GM18517 (cell line): ENCODE results near the gene PIGL.
"Not testable (repeated sequence)": the region's sequence is repeated elsewhere in the genome, so short reads cannot be mapped to it uniquely, and the experiment has no call there.

ENCODE experiments used
- ATAC-seq: cut with Tn5 transposase; IDR thresholded peaks from one replicate; pipeline ENCODE4 v1.9.1; 2021; ENCODE audit warnings: mild to moderate bottlenecking, moderate library complexity; ENCODE audit not compliant: unreplicated experiment

The PIGL gene

DNA sequence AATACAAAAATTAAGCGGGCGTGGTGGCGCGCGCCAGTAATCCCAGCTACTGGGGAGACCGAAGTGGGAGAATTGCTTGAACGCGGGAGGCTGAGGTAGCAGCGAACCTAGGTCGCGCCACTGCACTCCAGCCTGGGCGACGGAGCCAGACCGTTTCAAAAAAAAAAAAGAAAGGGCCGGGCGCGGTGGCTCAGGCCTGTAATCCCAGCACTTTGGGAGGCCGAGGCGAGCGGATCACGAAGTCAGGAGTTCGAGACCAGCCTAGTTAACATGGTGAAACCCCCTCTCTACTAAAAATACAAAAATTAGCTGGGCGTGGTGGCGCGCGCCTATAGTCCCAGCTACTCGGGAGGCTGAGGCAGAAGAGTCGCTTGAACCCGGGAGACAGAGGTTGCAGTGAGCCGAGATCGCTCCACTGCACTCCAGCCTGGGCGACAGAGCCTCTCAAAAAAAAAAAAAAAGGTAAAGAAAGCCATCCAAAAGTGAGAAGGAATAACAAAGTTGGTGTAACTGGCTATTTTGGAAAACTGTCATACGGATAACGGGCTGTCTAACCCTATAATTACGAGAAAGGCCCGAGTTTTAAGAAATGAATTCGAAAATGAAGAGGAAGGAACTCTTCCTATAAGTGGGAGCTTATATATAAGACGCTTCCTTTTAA, 539 bp upstream of the PIGL start:
- not testable (repeated sequence) for ATAC-seq

- ATAC-seq: no peak
Observed at GRCh38 chr17:16222406-16222805, 5.4 kb downstream of the PIGL start.

DNA sequence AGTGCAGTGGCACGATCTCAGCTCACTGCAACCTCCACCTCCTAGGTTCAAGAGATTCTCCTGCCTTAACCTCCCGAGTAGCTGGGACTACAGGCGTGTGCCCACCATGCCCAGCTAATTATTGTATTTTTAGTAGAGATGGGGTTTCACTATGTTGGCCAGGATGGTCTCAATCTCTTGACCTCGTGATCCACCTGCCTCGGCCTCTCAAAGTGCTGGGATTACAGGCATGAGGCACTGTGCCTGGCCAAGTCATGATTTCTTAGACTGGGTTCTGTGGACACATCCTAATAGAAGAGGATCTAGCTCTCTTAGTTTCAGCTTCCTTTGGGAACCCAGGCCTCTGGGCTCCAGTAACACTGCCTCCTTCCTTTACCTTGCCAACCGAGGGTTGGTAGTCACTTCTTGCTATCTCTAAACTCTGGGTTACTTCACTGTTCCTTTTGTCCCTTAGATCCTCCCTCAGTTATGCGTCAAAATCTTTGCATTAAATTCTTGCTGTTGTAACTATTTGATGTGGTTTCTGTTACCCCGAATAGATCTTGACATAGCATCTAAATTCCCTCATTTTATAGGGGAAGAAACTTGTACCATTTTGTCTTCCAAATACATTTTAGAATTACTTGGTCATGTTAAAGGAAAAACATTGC, 13.0 kb downstream of the PIGL start:
- not testable (repeated sequence) for ATAC-seq

DNA sequence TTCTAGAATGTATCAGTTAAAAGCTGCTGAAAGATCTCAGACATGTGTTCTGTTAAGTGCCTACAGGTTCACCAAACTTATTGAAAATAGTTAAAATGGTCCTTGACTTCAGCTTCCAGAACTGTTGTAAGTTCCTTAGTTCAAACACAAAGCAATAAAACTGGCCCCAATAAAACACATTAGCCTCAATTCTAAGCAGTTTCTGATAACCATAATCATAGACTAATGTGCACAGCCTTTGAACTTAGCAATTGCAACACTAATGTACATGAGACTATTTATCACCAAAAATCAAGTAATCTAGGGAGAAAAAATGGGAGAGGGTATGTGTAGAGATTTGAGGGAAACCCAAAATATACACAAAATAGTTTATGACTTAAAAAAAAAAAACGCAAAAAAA, 15.4 kb downstream of the PIGL start:
- ATAC-seq: no peak

DNA sequence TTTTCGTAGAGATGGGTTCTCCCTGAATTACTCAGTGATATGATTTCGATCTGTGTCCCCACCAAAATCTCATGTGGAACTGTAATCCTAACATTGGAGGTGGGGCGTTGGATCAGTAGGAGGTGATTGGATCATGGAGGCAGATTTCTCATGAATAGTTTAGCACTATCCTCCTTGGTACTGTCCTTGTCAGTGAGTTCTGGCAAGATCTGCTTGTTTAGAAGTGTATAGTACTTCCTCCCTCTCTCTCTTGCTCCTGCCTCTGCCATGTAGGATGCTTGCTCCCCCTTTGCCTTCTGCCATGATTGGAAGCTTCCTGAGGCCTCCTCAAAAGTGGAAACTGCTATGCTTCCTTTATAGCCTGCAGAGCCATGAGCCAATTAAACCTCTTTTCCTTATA, 22.9 kb downstream of the PIGL start:
- no peak for ATAC-seq

DNA sequence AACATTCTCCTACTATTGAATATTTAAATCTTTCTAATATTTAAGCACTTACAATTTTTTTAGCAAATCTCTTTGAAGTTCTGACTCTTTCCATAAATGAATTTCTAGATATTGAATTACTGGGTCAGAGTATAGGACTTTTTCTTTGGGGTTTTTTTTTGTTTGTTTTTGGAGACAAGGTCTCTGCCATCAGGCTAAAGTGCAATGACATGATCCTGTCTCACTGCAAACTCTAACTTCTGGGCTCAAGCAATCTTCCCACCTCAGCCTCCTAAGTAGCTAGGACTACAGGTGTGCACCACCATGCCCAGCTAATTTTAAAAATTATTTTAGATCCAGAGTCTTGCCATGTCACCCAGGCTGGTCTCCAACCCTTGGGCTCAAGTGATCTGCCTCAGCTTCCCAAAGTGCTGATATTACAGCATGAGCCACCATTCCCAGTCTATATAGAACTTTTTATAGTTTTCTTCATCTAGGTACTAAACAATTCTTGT, 24.9 kb downstream of the PIGL start:
- ATAC-seq: no peak

DNA sequence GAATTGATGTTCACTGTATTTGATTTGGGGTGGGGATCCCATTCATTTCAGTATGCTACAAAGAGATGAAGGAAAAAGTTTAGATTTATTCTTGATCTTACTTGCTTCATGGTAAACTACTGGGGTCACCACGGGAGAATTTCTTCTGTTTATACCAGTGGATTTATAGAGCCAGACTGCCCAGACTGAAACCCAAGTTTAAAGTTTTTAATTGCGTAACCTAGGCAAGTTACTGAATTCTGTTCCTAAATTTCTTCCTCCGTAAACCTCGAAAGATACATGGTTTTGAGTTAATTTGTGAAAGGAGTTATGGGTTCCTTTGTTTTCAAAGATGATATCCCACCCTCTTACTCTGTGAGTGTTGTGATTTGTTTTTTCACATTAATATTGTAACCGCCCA, 26.4 kb downstream of the PIGL start:
- ATAC-seq: no peak

DNA sequence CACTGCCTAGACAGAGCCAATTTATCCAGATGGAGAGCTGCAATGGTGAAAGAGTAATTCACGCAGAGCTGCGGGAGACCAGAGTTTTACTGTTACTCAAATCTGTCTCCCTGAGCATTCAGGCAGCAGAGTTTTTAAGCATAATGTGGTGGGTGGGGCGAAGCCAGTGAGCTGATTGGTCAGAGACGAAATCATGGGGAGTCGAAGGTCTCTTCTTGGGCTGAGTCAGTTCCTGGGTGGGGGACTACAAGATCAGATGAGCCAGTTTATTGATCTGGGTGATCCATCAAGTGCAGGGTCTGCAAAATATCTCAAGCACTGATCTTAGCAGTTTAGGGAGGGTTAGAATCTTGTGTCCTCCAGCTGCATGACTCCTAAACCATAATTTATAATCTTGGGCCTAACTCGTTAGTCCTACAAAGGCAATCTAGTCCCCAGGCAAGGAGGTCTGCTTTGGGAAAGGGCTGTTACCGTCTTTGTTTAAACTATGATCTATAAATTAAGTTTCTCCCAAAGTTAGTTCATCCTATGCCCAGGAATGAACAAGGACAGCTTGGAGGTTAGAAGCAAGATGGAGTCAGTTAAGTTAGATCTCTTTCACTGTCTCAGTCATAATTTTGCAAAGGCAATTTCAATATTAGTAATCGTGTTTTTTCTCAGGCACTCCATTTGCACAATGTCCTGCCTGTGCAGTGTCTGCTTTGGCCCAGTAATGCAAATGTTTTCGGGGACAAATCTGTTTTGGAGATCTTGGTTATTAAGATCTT, 27.0 kb downstream of the PIGL start:
- ATAC-seq: no peak

DNA sequence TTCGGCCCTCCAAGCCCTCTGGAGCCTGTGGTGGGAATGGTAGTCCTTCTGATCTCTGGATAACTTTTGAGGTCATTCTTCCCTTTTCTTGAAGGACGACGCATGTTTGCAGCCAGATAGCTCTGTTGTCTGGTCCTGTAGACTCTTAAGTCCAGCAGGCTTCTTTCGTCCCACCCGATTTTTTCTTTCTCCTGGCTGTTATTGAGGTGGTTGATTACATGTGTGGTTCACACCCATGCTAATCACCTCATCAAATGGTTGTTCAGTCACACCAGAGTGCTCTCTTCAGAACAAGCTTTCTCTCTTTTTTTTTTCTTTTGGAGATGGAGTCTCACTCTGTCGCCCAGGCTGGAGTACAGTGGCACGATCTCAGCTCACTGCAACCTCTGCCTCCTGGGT, 30.6 kb downstream of the PIGL start:
- ATAC-seq: no peak

GRCh38 chr17:16250635-16251034, 33.6 kb downstream of the PIGL start:
- no peak for ATAC-seq

DNA sequence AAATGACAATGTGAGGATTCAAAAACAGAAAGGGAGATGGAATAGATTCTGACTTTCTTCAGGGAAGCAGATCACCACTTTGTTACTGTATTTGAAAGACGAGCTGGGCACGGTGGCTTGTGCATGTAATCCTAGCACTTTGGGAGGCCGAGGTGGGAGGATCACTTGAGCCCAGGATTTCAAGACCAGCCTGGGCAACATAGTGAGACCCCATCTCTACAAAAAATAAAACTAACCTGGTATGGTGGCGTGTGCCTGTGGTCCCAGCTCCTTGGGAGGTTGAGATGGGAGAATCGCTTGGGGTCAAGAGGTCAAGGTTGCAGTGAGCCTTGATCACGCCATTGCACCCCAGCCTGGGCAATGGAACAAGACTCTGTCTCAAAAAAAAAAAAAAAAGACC, 34.0 kb downstream of the PIGL start:
- ATAC-seq: no peak

DNA sequence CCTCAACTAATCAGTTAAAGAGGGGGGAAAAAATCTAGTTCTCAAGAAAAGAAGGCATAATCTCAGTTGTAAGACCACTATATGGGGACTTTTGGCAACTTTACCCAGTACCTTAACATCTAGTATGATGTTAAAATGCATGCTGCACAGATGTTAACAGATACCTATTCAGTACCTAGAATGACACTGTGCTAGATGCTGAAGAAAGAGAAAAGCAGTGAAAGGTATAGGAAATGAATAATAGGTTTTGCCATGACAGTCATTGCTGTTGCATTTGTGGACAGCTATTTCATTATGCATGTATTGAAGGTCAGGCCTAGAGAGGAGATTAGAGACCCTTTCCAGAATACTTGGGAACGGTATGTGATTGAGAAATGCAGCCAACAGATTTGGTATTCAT, 34.5 kb downstream of the PIGL start:
- ATAC-seq: no peak

DNA sequence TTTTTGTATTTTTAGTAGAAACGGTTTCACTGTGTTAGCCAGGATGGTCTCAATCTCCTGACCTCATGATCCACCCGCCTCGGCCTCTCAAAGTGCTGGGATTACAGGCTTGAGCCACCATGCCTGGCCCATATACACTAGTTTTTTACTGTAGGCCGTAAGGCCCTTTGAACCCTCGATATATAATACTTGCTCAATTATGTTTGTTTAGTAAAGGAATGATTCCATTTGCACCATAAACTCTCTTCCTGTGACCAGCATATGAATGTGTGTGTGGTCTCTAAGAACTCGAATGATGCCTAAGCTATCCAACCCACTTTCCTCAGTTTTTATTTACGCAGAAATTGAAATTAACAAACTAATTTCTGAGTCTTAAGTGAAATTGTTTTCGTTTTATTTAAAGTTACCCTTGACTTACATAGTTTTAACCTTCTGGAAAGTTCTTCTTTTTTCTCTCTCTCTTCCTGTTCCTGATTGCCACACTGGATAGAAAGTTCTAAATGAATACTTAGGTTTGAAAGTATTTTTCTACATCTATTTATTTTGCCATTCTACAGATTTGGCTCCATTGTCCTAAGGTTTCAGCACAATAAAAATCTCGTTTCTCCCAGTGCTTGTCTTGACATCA, 37.9 kb downstream of the PIGL start:
- ATAC-seq: no peak

GRCh38 chr17:16255481-16255921, 38.5 kb downstream of the PIGL start:
- no peak for ATAC-seq

- no peak for ATAC-seq
Observed at GRCh38 chr17:16258901-16259300, 41.9 kb downstream of the PIGL start.

GRCh38 chr17:16259926-16260325, 42.9 kb downstream of the PIGL start:
- ATAC-seq: no peak

DNA sequence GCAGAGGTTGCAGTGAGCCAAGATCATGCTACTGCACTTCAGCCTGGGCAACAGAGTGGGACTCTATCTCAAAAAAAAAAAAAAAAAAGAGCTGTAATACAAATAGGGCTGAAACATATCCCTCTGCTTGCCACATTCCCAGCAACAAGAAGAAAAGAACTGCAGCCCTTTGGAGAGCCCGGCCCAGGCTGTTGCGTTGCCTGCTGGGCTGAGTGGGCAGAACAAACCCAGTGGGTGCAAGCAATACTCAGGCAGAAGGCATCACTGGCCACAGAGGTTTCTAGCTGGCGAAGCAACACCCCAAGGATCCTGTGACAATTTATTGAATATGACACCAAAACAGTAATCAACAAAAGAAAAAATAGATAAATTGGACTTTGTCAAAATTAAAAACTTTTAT, 44.0 kb downstream of the PIGL start:
- no peak for ATAC-seq

DNA sequence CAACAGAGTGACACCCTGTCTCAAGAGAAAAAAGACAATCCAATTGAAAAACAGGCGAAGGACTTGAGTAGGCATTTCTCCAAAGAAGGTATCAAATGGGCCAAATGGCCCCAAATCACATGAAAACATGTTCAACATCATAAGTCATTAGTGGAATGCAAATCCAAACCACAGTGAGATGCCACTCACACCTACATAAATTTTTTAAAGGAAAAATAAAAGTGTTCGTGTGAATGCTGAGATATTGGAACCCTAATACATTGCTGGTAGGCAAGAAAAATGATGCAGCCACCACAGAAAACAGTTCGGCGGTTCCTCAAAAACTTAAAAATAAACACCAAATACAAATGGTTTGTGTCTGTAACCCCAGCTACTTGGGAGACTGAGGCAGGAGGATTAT, 45.2 kb downstream of the PIGL start:
- no peak for ATAC-seq

DNA sequence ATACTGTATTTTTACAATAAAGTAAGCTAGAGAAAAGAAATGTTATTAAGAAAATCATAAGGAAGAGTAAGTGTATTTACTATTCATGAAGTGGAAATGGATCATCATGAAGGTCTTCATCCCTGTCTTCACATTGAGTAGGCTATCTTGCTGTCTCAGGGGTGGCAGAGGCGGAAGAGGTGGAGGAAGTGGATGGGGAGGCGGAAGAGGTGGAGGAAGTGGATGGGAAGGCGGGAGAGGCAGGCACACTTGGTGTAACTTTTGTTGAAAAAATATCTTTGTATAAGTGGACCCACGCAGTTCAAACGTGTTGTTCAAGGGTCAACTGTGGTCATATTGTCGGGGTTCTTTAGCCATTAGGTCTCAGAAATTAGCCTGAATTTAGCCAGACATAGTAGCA, 50.2 kb downstream of the PIGL start:
- no peak for ATAC-seq

DNA sequence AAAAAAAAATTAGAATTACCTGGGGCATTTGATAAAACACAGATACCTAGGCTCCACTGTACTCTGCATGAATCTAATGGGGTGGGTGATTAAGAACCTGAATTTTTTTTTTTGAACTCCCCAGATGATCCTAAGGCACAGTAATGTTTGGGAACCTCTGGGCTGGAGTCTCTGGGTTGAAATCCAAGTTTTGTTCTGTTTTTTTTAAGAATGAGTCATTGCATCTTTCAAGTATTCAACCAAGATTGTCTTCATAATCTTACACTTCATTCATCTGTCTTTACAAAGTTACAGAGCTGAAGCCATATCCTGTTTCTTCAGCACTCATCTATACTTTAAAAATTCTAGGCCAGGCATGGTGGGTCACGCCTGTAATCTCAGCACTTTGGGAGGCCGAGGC, 52.6 kb downstream of the PIGL start:
- no peak for ATAC-seq

DNA sequence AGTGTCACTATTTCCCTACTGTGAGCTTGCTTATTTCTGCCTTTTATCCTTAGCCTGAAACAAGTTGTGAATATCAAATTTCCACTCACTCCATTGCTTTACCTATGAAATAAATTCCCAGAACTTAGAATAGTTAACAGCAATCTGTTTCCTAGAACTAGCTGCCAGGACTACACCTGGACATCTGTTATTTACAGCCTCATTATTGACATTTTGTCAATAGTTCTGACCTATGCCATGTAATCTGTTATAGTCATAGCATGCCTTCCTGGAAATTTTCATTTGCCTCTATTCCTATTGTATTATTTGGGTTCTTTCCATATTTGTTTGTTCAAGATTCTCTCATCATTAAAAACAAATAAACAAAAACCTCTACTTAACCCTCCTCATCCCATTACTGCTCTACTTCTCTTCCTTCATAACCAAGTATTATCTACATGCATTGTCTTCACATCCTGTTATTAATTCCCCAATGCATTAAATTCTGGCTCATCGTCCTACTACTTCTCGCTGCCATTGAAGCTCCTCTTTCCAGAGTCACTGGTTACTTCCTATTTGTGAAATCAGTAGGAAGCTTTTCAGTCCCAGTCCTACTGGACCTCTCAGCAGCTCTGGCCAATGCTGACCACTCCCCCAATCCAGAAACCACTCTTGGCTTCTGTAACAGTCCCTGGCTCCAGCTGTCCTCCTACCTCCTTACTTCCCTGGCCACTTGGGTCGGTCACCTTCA, 55.3 kb downstream of the PIGL start:
- no peak for ATAC-seq
